ENCODE results near the gene PPP2R2C. TPM values are rescaled to one million over a fixed set of nuclear protein-coding genes. Genes with fewer than 3 reads are reported as not detected.

The PPP2R2C gene
- polyA plus RNA-seq, 1 experiment = 0.06 TPM

GRCh38 chr4:6338951-6339817, 133.2 kb downstream of the PPP2R2C start:
- no peaks in the 10 kb centered on the region for H3K36me3 ChIP-seq (ENCODE audit: control insufficient read depth, insufficient read depth, low read length)
- ChIA-PET POLR2A (no interaction called here), CTCF (interaction anchor here (0.6 to 2.7 kb wide), 5 partner anchors 9 to 341 kb away, joined by 3 to 10 read pairs (median 3); no protein-coding TSS in a partner anchor)
- 0 out of 2 replicates have a peak, but pooled peaks cover 3% of the 10 kb centered on the region for H3K27me3 ChIP-seq (ENCODE audit: control insufficient read depth, insufficient read depth, low read length)
- no peak overlapping the region for H3K4me3 ChIP-seq (ENCODE audit: low read depth, low read length)
- DNase-seq (ENCODE audit: low read depth) = no peak
- TF ChIP-seq, protein P1, sequence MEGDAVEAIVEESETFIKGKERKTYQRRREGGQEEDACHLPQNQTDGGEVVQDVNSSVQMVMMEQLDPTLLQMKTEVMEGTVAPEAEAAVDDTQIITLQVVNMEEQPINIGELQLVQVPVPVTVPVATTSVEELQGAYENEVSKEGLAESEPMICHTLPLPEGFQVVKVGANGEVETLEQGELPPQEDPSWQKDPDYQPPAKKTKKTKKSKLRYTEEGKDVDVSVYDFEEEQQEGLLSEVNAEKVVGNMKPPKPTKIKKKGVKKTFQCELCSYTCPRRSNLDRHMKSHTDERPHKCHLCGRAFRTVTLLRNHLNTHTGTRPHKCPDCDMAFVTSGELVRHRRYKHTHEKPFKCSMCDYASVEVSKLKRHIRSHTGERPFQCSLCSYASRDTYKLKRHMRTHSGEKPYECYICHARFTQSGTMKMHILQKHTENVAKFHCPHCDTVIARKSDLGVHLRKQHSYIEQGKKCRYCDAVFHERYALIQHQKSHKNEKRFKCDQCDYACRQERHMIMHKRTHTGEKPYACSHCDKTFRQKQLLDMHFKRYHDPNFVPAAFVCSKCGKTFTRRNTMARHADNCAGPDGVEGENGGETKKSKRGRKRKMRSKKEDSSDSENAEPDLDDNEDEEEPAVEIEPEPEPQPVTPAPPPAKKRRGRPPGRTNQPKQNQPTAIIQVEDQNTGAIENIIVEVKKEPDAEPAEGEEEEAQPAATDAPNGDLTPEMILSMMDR (IDR thresholded peaks at IDR 0.05; ENCODE audit: insufficient read depth, low read depth, low read length) = no peak

- Histone ChIP-seq H3K36me3 (ENCODE audit: control insufficient read depth, insufficient read depth, low read length) (no peaks in the 10 kb centered on the region), H3K4me3 (ENCODE audit: low read depth, low read length) (no peak overlapping the region), H3K27me3 (ENCODE audit: control insufficient read depth, insufficient read depth, low read length) (0 out of 2 replicates have a peak, but pooled peaks cover 3% of the 10 kb centered on the region)
- DNase-seq (ENCODE audit: low read depth) = no peak
- TF ChIP-seq, protein P1 (IDR thresholded peaks at IDR 0.05; ENCODE audit: insufficient read depth, low read depth, low read length) = no peak
- CTCF ChIA-PET = interaction anchor here (0.6 to 2.7 kb wide), 4 partner anchors 8 to 87 kb away, joined by 3 to 10 read pairs (median 4); no protein-coding TSS in a partner anchor
- POLR2A ChIA-PET = no interaction called here
Measured at GRCh38 chr4:6338175-6338950, 134.1 kb downstream of the PPP2R2C start.

- no peaks in the 10 kb centered on the region for H3K36me3 ChIP-seq (ENCODE audit: control insufficient read depth, insufficient read depth, low read length)
- H3K27me3 ChIP-seq (ENCODE audit: control insufficient read depth, insufficient read depth, low read length) = 0 out of 2 replicates have a peak, but pooled peaks cover 3% of the 10 kb centered on the region
- ChIA-PET POLR2A (no interaction called here), CTCF (no interaction called here)
- no peak overlapping the region for H3K4me3 ChIP-seq (ENCODE audit: low read depth, low read length)
- no peak for DNase-seq (ENCODE audit: low read depth)
- TF ChIP-seq, protein P1 (IDR thresholded peaks at IDR 0.05; ENCODE audit: insufficient read depth, low read depth, low read length) = no peak
Measured at GRCh38 chr4:6337331-6337935, 135.0 kb downstream of the PPP2R2C start.

- H3K4me3 ChIP-seq (ENCODE audit: low read depth, low read length) = no peak overlapping the region
- ChIA-PET CTCF (interaction anchor here (0.6 to 14.2 kb wide), 4 partner anchors 9 to 92 kb away, joined by 3 to 383 read pairs (median 4); partner anchors contain the start of gene WFS1), POLR2A (no interaction called here)
- no peaks in the 10 kb centered on the region for H3K36me3 ChIP-seq (ENCODE audit: control insufficient read depth, insufficient read depth, low read length)
- H3K27me3 ChIP-seq (ENCODE audit: control insufficient read depth, insufficient read depth, low read length) = 0 out of 2 replicates have a peak, but pooled peaks cover 3% of the 10 kb centered on the region
- DNase-seq (ENCODE audit: low read depth) = no peak
- TF ChIP-seq, protein P1 (IDR thresholded peaks at IDR 0.05; ENCODE audit: insufficient read depth, low read depth, low read length) = no peak
Measured at GRCh38 chr4:6336166-6336565, 136.2 kb downstream of the PPP2R2C start.
